ENCODE results near the gene ZIC5.

The ZIC5 gene

DNA sequence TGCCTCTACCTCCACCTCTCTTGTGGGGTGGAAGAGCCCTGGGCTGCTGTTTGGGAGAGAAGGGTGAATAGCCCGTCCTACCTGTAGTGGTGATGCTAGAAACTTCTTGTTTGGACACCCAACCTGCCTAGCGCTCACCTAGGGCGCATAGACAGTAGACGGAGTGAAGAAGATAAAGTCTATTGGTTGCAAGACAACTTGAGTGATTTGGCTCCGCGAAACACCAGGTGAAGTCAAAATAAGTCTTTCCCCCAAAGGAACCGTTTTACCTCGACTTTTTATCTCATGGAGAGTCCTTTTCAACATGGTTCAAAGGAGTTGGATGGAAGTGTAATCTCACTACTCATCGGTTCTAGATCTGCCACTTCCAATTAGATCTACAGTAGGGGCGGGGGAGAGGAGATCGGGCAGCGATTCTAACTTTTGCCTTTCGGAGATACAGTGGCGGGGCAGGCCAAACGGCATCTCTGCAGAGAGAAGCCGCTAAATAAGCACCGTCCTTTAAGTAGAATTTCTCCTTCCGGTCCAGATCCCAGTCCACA, 694 bp upstream of the ZIC5 start:
- H3K36me3 ChIP-seq (ENCODE audit: insufficient read depth, low read length) = no peaks in the 10 kb centered on the region
- no peaks in the 10 kb centered on the region for H3K79me2 ChIP-seq (ENCODE audit: insufficient read depth, low read length)
- no peak overlapping the region for H3K4me3 ChIP-seq (ENCODE audit: low read length, poor library complexity, severe bottlenecking)
- no peak overlapping the region for H2AFZ ChIP-seq (ENCODE audit: low read length)
- H3K27me3 ChIP-seq (ENCODE audit: insufficient read depth, low read length, poor library complexity, severe bottlenecking) = no peaks in the 10 kb centered on the region
- H3K9me3 ChIP-seq (ENCODE audit: insufficient read depth, low read depth, low read length) = no peaks in the 10 kb centered on the region
- no peaks in the 10 kb centered on the region for H4K20me1 ChIP-seq (ENCODE audit: insufficient read depth, low read length, poor library complexity, severe bottlenecking)
- no peak overlapping the region for H3K9ac ChIP-seq (ENCODE audit: low read depth, low read length, poor library complexity, severe bottlenecking)
- H3K4me1 ChIP-seq (ENCODE audit: insufficient read depth, low read length, poor library complexity, severe bottlenecking) = no peaks in the 10 kb centered on the region
- H3K9me2 ChIP-seq (replicated peaks; ENCODE audit: low read depth, low read length) = no peaks in the 10 kb centered on the region
- H3K4me2 ChIP-seq (ENCODE audit: low read depth, low read length, poor library complexity, severe bottlenecking) = no peak overlapping the region
- no peak for TF ChIP-seq EZH2phosphoT487 (IDR thresholded peaks at IDR 0.05; ENCODE audit: borderline replicate concordance)
- TF ChIP-seq, protein P1, sequence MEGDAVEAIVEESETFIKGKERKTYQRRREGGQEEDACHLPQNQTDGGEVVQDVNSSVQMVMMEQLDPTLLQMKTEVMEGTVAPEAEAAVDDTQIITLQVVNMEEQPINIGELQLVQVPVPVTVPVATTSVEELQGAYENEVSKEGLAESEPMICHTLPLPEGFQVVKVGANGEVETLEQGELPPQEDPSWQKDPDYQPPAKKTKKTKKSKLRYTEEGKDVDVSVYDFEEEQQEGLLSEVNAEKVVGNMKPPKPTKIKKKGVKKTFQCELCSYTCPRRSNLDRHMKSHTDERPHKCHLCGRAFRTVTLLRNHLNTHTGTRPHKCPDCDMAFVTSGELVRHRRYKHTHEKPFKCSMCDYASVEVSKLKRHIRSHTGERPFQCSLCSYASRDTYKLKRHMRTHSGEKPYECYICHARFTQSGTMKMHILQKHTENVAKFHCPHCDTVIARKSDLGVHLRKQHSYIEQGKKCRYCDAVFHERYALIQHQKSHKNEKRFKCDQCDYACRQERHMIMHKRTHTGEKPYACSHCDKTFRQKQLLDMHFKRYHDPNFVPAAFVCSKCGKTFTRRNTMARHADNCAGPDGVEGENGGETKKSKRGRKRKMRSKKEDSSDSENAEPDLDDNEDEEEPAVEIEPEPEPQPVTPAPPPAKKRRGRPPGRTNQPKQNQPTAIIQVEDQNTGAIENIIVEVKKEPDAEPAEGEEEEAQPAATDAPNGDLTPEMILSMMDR (conservative IDR thresholded peaks at IDR 0.05; ENCODE audit: low read length) = no peak
- H3F3A ChIP-seq (ENCODE audit: low read depth) = no peaks in the 10 kb centered on the region

- H3F3A ChIP-seq (ENCODE audit: low read depth) = no peaks in the 10 kb centered on the region
- no peaks in the 10 kb centered on the region for H3K9me2 ChIP-seq (replicated peaks; ENCODE audit: low read depth, low read length)
- peaks cover 4% of the 10 kb centered on the region for H3K4me1 ChIP-seq (ENCODE audit: insufficient read depth, low read length, poor library complexity, severe bottlenecking)
- H3K9me3 ChIP-seq (ENCODE audit: insufficient read depth, low read depth, low read length) = no peaks in the 10 kb centered on the region
- TF ChIP-seq EZH2phosphoT487 (IDR thresholded peaks at IDR 0.05; ENCODE audit: borderline replicate concordance) = no peak
- TF ChIP-seq, protein P1 (conservative IDR thresholded peaks at IDR 0.05; ENCODE audit: low read length) = no peak
- no peaks in the 10 kb centered on the region for H3K36me3 ChIP-seq (ENCODE audit: insufficient read depth, low read length)
- H2AFZ ChIP-seq (ENCODE audit: low read length) = no peak overlapping the region
- no peaks in the 10 kb centered on the region for H3K79me2 ChIP-seq (ENCODE audit: insufficient read depth, low read length)
- H4K20me1 ChIP-seq (ENCODE audit: insufficient read depth, low read length, poor library complexity, severe bottlenecking) = no peaks in the 10 kb centered on the region
- no peak overlapping the region for H3K4me2 ChIP-seq (ENCODE audit: low read depth, low read length, poor library complexity, severe bottlenecking)
- no peak overlapping the region for H3K4me3 ChIP-seq (ENCODE audit: low read length, poor library complexity, severe bottlenecking)
- no peaks in the 10 kb centered on the region for H3K27me3 ChIP-seq (ENCODE audit: insufficient read depth, low read length, poor library complexity, severe bottlenecking)
- no peak overlapping the region for H3K9ac ChIP-seq (ENCODE audit: low read depth, low read length, poor library complexity, severe bottlenecking)
Observed at GRCh38 chr13:99970651-99971575, 654 bp downstream of the ZIC5 start.

DNA sequence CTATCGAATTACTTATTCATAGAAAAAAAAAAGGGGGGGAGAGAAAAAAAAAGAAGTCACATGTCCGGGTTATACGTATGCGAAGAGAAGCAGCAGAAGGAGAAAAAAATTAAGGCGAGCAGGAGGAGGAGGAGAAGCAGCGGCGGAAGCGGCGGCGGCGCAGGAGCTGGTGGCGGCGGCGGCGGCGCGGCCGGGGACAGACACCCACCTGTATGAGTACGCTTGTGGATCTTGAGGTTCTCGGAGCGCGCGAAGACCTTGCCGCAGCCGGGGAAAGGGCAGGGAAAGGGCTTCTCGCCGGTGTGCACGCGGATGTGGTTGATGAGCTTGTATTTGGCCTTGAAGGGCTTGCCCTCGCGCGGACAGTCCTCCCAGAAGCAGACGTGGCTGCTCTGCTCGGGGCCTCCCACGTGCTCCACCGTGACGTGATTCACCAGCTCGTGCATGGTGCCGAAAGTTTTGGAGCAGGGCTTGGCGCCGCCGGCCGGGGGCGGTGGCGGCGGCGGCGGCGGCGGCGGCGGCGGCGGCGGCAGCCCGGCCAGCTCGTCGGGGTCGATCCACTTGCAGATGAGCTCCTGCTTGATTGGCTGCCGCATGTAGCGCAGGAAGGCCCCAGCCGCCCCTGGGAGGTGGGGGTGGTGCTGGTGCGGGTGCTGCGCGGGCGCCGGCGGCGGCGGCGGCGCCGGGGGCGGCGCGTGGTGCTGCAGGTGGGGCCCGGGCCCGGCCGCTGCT, 1.5 kb downstream of the ZIC5 start:
- Histone ChIP-seq H3K9ac (ENCODE audit: low read depth, low read length, poor library complexity, severe bottlenecking) (no peak overlapping the region), H3K36me3 (ENCODE audit: insufficient read depth, low read length) (no peaks in the 10 kb centered on the region), H3K4me3 (ENCODE audit: low read length, poor library complexity, severe bottlenecking) (no peak overlapping the region), H3F3A (ENCODE audit: low read depth) (no peaks in the 10 kb centered on the region), H3K4me2 (ENCODE audit: low read depth, low read length, poor library complexity, severe bottlenecking) (no peak overlapping the region), H3K27me3 (ENCODE audit: insufficient read depth, low read length, poor library complexity, severe bottlenecking) (no peaks in the 10 kb centered on the region), H2AFZ (ENCODE audit: low read length) (no peak overlapping the region), H4K20me1 (ENCODE audit: insufficient read depth, low read length, poor library complexity, severe bottlenecking) (no peaks in the 10 kb centered on the region), H3K79me2 (ENCODE audit: insufficient read depth, low read length) (no peaks in the 10 kb centered on the region), H3K4me1 (ENCODE audit: insufficient read depth, low read length, poor library complexity, severe bottlenecking) (peaks cover 4% of the 10 kb centered on the region), H3K9me3 (ENCODE audit: insufficient read depth, low read depth, low read length) (no peaks in the 10 kb centered on the region), H3K9me2 (replicated peaks; ENCODE audit: low read depth, low read length) (no peaks in the 10 kb centered on the region)
- TF ChIP-seq, protein P1 (conservative IDR thresholded peaks at IDR 0.05; ENCODE audit: low read length) = no peak

Measured in Loucy (cell line).